ENCODE data around the gene LOXHD1. TPM values are rescaled to one million over a fixed set of nuclear protein-coding genes. Genes with fewer than 3 reads are reported as not detected.

The LOXHD1 gene
- total and polyA plus RNA-seq, 2 experiments from 2014 or later: 0.21 TPM; not detected in 1

GRCh38 chr18:46646468-46646867, 10.6 kb downstream of the LOXHD1 start:
- Histone ChIP-seq H3K4me3 (no peak overlapping the region), H3K36me3 (no peaks in the 10 kb centered on the region), H3K4me1 (ENCODE audit: low read depth) (peaks cover 4% of the 10 kb centered on the region), H3K9me3 (ENCODE audit: low read depth) (no peaks in the 10 kb centered on the region), H3K27ac (no peak overlapping the region), H3K27me3 (no peaks in the 10 kb centered on the region)
- no peak for DNase-seq (ENCODE audit: low read depth in 1 of 2, low spot score in 1 of 2)
- TF ChIP-seq CTCF (IDR thresholded peaks at IDR 0.05; ENCODE audit: low read depth, low read length): no peak

- DNase-seq (ENCODE audit: low read depth in 1 of 2, low spot score in 1 of 2): no peak
- H3K27me3 ChIP-seq: no peaks in the 10 kb centered on the region
- no peak overlapping the region for H3K27ac ChIP-seq
- TF ChIP-seq CTCF (IDR thresholded peaks at IDR 0.05; ENCODE audit: low read depth, low read length): no peak
- no peaks in the 10 kb centered on the region for H3K9me3 ChIP-seq (ENCODE audit: low read depth)
- H3K4me1 ChIP-seq (ENCODE audit: low read depth): no peaks in the 10 kb centered on the region
- no peak overlapping the region for H3K4me3 ChIP-seq
- no peaks in the 10 kb centered on the region for H3K36me3 ChIP-seq
Measured at GRCh38 chr18:46642561-46642960, 14.5 kb downstream of the LOXHD1 start.

- TF ChIP-seq CTCF (IDR thresholded peaks at IDR 0.05; ENCODE audit: low read depth, low read length): no peak
- Histone ChIP-seq H3K36me3 (no peaks in the 10 kb centered on the region), H3K4me1 (ENCODE audit: low read depth) (no peaks in the 10 kb centered on the region), H3K9me3 (ENCODE audit: low read depth) (no peaks in the 10 kb centered on the region), H3K4me3 (no peak overlapping the region), H3K27ac (no peak overlapping the region), H3K27me3 (no peaks in the 10 kb centered on the region)
- DNase-seq (ENCODE audit: low read depth in 1 of 2, low spot score in 1 of 2): no peak
Measured at GRCh38 chr18:46641917-46642316, 15.1 kb downstream of the LOXHD1 start.

- no peaks in the 10 kb centered on the region for H3K36me3 ChIP-seq
- no peaks in the 10 kb centered on the region for H3K27me3 ChIP-seq
- no peaks in the 10 kb centered on the region for H3K4me1 ChIP-seq (ENCODE audit: low read depth)
- H3K9me3 ChIP-seq (ENCODE audit: low read depth): no peaks in the 10 kb centered on the region
- TF ChIP-seq CTCF (IDR thresholded peaks at IDR 0.05; ENCODE audit: low read depth, low read length): no peak
- H3K4me3 ChIP-seq: no peak overlapping the region
- DNase-seq (ENCODE audit: low read depth in 1 of 2, low spot score in 1 of 2): no peak
- no peak overlapping the region for H3K27ac ChIP-seq
Measured at GRCh38 chr18:46639386-46639785, 17.6 kb downstream of the LOXHD1 start.

- H3K27ac ChIP-seq: no peak overlapping the region
- H3K4me1 ChIP-seq (ENCODE audit: low read depth): no peaks in the 10 kb centered on the region
- H3K27me3 ChIP-seq: no peaks in the 10 kb centered on the region
- DNase-seq (ENCODE audit: low read depth in 1 of 2, low spot score in 1 of 2): no peak
- no peaks in the 10 kb centered on the region for H3K36me3 ChIP-seq
- TF ChIP-seq CTCF (IDR thresholded peaks at IDR 0.05; ENCODE audit: low read depth, low read length): no peak
- H3K4me3 ChIP-seq: no peak overlapping the region
- no peaks in the 10 kb centered on the region for H3K9me3 ChIP-seq (ENCODE audit: low read depth)
Measured at GRCh38 chr18:46636040-46636630, 20.9 kb downstream of the LOXHD1 start.
